Measurements from ENCODE around the gene TNXB.
A peak's percentile ranks its signal among the peaks of the same experiment; 100 is the strongest.

Gene TNXB

GRCh38 chr6:32139590-32139989, 30.5 kb upstream of the TNXB start:
- DNase-seq (ENCODE audit: low spot score) = no peak

DNA sequence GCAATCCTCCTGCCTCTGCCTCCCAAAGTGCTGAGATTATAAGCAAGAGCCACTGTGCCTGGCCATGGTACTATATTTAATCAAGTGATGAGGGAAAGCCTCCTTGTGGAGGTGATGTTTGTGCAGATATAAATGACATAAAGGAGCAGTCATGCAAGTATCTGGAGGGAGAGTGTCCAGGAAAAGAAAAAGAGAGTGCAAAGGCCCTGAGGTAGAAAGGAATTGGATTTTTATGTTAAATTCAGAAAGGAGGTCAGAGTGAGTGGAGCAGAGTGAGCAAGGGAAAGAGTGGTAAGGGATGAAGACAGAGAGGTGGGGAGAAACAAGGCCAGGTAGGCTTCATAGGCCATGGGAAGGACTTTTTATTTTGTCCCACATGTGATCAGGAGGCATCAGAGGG, 28.3 kb upstream of the TNXB start:
- no peak for DNase-seq (ENCODE audit: low spot score)

GRCh38 chr6:32133786-32134185, 24.6 kb upstream of the TNXB start:
- no peak for DNase-seq (ENCODE audit: low spot score)

GRCh38 chr6:32132110-32132509, 23.0 kb upstream of the TNXB start:
- DNase-seq (ENCODE audit: low spot score) = no peak

DNA sequence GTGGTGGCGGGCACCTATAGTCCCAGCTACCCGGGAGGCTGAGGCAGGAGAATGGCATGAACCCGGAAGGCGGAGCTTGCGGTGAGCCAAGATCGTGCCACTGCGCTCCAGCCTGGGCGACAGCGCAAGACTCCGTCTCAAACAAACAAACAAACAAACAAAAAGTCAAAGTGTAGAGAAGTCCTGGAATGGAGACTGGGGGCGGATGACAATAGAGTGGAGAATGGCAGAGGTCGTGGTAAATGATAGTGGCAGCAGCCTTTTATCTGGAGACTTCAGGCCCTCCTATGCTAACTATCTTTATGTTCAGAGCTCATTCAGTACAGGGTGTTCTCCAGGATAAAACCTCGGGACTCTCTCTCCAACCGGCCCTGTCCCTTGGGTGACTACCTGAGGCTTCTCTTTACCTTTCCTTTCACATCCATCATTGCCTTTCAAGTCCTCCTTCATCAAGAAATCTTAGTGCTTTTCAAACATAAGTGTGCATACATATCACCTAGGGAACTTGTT, 22.4 kb upstream of the TNXB start:
- DNase-seq (ENCODE audit: low spot score) = peak; percentile 75

GRCh38 chr6:32129297-32130088, 20.4 kb upstream of the TNXB start:
- DNase-seq (ENCODE audit: low spot score) = peak; percentile 29

DNA sequence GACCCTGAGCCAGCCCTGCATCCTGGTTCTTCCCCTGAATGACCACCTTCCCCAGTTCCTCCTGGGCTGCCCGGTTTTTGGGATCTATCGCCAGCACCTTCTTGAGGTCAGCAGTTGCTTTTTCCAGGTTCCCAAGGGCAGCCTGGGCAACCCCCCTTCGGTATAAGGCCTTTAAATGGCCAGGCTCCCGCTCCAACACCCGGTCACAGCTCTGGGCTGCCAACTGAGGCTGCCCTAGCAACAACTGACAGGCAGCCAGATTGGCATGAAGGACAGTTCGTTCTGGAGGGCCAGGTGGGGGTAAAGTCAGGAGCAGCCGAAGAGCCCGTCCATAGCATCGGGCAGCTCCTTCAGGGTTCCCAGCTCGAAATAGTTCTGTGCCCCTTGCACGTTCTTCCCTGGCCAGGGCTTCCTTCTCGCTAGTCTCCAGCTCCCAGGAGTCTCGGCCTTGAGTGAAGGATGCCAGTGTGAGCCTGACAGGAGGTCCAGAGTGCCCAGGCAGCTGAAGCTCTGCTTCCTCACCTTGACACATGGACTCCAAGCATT, 19.7 kb upstream of the TNXB start:
- DNase-seq (ENCODE audit: low spot score) = no peak

GRCh38 chr6:32127717-32128592, 18.8 kb upstream of the TNXB start, which contains the start of gene ATF6B:
ATF6B (minus strand) TSS chr6:32128246; CDS start chr6:32128207, 39 bp downstream.
- peak; percentile 100 for DNase-seq (ENCODE audit: low spot score)

DNA sequence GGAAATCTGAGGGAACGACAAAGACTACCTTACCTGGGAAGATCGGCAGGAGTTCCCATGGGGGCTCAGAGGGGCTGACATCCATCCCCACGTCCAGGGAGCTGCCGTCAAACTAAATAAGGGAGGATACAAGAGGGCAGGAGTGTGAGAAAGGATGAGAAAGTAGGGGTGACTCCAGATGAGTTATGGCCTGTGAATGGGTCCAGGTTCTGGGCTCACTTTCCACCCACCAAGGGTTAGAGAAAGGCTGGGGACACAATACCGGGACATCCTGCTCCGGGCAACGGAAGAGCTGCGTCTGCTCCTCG, 18.2 kb upstream of the TNXB start:
- DNase-seq (ENCODE audit: low spot score) = no peak

- no peak for DNase-seq (ENCODE audit: low spot score)
Measured at GRCh38 chr6:32126880-32127279, 17.7 kb upstream of the TNXB start.

DNA sequence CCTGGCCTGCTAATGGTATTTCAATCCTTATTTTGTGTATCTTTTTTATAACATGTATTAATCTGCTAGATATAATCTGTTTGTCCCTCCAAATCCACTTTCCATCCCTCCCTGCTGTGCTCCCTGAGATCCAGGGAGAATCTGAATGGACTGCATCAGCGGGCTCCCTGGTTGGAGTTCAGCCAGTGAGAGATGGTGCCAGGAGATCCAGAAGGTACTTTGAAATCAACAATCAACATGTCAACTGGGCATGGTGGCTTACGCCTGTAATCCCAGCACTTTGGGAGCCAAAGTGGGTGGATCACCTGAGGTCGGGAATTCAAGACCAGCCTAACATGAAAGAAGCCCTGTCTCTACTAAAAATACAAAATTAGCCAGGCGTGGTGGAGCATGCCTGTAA, 14.5 kb upstream of the TNXB start:
- DNase-seq (ENCODE audit: low spot score) = no peak

- DNase-seq (ENCODE audit: low spot score) = no peak
Measured at GRCh38 chr6:32120573-32121059, 11.5 kb upstream of the TNXB start.

DNA sequence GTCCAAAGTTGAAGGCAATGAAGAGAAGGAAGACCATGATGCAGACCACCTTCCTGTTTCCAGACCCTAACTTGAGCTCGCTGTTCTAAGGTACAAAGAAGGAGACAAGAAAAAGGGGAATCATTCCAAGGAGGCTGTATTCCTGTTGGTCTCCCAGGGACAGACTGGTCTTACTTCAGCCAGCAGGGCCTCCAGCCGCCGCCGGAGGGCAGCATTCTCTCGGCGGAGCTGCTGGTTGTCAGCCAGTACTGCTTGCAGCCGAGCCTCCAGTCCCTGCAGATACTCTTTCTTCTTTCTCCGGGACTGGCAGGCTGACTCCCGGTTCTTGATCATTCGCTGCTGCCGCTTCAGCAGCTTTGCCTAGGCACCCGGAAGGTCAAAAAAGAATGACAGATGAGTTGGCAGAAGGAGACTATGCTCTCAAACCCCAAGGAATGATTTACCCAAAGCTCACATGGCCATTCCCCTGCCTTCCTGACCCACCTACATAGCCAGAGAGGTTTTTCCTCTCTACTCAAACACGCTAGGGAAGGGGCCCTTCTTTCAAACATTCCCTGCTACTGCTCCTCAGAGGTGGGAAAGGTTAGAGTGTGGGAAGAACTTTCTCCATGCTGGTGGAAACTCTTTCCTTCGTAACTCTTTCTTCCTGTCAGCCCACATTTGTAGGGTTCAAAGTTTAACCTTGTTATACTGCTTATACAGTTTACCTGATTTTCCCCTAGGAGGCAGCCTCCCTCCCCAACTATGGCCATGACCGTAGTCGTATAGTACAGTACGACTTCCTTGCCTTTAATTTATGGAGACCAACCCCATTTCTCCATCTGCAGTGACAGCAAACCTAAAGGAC, 9.9 kb upstream of the TNXB start:
- DNase-seq (ENCODE audit: low spot score) = peak; percentile 84

- DNase-seq (ENCODE audit: low spot score) = no peak
Measured at GRCh38 chr6:32117461-32117860, 8.3 kb upstream of the TNXB start.

DNA sequence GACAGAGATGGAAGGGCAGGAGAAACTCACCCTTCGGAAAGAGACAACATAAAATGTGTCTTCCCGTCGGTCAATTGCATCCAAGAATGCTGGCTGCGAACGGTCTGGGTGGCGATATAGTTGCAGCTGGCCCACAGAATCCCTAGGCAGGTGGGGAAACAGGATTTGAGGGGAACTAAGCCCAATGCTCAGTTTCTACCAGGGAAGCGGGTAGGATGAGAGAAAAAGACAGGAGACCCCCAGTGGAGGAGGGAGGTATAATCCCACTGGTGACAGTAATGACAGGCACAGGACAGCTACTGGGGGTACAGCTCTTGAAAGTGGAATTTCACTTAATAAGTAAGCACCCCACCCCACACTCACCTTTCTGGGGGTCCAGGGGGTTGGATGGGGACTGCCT, 7.5 kb upstream of the TNXB start:
- DNase-seq (ENCODE audit: low spot score) = peak; percentile 61

DNA sequence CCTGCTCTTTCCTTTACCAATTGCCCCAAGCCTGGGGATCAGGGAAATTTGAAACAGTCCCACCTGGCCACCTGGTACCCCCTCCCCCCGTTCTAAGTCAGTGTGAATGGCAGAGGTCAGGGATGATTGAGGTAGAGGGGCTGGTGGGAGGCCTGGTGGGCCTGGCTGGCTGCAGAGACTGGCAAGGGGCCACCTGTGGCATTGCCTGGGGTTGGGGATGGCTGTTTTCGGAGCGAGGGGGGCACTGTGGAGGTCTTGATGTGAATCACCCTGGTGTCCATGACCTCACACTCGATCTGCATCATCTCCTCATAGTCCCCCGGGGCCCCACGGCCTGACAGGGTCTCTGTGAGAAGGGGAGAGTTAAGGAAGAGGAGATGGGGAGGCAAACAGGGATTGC, 6.5 kb upstream of the TNXB start:
- no peak for DNase-seq (ENCODE audit: low spot score)

- DNase-seq (ENCODE audit: low spot score) = no peak
Measured at GRCh38 chr6:32114796-32115195, 5.7 kb upstream of the TNXB start.

DNA sequence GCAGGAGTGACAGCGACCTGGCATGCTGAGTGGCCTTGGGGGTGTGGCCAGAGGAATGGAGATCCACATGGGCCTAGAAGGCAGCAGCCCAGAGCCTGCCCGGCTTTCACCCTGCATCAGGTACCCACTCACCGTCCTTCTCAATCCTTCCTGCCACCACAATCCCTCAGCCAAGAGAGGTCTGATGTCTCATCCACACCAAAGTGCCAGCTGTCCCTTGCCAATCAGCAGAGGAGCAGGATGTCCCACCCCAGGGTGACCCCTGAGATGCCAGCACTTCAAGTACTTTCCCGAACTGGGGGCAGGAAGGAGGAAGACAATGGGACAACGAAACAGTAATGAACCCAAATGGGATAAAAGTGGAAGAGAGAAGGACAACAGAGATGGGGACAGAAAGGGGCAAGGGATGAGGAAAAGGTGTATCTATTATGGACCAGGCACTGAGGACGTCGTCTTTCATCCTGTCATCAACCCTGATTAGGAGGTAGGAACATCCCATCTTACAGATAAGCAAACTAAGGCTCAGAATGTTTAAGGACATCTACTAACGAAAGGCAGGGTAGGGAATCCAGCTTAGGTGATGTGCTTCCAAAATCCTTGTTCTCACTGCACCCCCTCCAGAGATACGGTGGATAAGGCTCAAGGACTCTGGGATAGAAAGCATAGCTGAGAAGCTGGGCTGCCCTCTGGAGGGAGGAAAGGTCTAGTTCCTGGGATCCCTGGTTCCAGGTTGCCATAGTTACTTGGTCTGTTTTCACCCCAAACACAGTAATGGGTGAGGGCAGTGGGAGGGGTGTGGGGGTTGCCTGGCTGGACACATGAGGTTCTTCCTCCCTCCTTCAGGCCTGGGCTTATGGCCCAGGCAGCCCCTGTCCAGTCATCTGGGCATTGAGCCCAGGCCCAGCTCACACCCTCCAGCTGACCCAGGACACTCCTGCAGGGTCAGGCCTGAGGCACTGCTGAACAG, 4.5 kb upstream of the TNXB start:
- DNase-seq (ENCODE audit: low spot score) = no peak

- DNase-seq (ENCODE audit: low spot score) = no peak
Measured at GRCh38 chr6:32112431-32112980, 3.4 kb upstream of the TNXB start.

- no peak for DNase-seq (ENCODE audit: low spot score)
Measured at GRCh38 chr6:32111424-32112066, 2.4 kb upstream of the TNXB start.

All from hematopoietic multipotent progenitor cell treated with erythropoietin and hydrocortisone succinate and interleukin-3 and kit ligand, for 15 days (in vitro differentiated cells).